GM23248 (cell line): ENCODE measurements around the gene LRRN1.

Experiments
- EZH2 ChIP-seq: fragments of 200-600 bp; sonication (generic); IDR thresholded peaks from 2 replicates; pipeline ENCODE4 v1.6.1; 2018; ENCODE audit warnings: antibody characterized with exemption, mild to moderate bottlenecking; ENCODE audit not compliant: insufficient read depth, poor library complexity, severe bottlenecking
- EZH2phosphoT487 ChIP-seq: fragments of 200-600 bp; sonication (generic); IDR thresholded peaks from 2 replicates; pipeline ENCODE4 v1.6.1; 2018; ENCODE audit warnings: antibody characterized with exemption, moderate library complexity, mild to moderate bottlenecking, low read depth; ENCODE audit not compliant: insufficient read depth

GRCh38 chr3:3806856-3807255, 7.6 kb downstream of the LRRN1 start:
- TF ChIP-seq EZH2, result no peak
- TF ChIP-seq EZH2phosphoT487, result no peak
